ENCODE results near the gene TACC2.
A peak's percentile ranks its signal among the peaks of the same experiment; 100 is the strongest.

Gene TACC2

DNA sequence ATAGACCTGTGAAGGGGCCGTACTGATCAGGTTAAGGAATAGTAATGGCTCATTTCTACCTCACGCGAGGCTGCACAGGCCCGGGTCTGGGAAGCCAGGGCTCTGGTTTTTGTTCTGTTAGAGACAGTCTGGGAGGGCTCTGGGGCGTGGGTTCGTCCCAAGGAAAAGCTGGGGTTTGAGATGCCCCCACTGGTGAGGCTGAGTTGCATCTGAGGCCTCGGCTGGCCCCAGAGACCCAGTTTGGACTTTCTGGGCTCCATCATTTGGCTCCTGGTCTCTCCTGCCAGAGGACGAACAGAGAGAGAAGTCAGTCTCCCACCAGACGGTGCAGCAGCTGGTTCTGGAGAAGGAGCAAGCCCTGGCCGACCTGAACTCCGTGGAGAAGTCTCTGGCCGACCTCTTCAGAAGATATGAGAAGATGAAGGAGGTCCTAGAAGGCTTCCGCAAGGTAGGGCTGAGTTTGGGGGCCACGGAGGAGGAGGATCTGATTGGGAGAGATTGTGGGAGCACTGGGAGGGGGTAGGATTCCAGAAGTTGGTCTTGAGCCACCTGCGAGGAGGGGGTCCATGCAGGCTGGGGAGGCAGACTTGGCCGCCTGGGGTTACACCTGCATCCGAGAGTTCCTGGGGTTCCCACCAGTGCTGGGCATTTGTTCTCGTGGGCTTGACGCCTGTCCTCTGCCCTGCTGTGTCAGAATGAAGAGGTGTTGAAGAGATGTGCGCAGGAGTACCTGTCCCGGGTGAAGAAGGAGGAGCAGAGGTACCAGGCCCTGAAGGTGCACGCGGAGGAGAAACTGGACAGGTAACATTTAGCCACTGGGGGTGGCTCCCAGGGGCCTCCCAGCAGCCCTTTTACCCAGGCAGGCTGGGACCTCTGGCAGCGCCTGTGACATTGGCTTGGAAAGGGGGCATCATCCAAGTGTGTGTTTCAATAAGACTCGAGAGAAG is 259.7 kb downstream of the TACC2 start:
- DNase-seq (ENCODE audit: low read depth), result no peak

DNA sequence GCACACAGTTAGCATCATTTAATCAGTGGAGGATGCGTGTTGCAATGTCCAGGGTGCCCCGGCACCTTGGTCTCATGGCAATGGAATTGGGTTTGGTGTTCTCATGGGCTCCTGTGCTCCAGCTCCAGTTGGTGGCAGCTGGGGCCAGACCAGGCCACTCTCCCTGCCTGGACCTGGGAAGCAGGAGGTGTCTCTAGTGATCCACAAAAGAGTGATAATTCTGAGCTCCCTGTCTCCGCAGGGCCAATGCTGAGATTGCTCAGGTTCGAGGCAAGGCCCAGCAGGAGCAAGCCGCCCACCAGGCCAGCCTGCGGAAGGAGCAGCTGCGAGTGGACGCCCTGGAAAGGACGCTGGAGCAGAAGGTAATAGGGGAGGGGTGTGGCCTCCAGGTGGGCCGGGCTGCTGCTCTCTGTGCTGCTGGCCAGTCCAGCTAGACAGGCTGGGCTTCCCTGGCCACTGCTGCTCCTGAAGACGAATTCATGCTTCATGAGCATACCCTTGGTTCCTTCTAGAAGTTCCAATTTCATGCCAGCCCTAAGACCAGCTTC is 260.4 kb downstream of the TACC2 start:
- no peak for DNase-seq (ENCODE audit: low read depth)

DNA sequence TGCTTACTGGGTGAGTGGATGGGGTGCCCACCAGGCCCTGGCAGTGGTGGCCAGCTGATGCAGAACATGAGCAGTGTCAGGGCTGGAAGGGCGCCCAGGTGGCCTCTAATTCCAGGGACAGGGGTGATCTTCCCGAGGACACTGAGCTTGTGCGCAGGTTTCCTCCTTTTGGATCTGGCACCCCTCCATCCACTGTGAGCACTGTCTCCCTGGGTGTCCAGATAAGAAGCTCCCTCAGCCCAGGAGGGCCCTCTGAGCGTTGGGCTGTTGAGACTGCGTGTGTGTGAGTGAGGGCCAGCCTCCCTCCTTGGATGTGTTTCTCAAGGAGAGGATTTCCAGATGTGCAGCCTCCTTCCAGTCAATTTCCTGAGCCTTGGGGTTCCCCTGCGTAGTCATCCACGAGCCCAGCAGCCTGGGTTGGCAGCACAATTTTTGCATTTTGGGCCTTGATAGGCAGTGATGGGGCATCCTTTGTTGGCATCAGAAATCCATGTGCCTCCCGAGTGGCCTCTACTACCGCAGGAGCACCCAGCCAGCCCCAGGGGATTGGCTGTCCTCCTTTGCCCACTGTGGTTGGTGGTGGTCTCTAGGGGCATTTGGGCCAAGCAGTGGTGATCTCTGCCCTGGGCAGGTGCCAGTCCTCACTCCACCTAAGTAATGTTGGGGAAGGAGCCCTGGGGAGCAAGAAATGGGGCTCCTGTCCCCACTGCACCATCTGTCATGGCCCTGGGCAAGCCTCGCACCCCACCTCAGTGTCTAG is 261.2 kb downstream of the TACC2 start:
- DNase-seq (ENCODE audit: low read depth), result no peak

DNA sequence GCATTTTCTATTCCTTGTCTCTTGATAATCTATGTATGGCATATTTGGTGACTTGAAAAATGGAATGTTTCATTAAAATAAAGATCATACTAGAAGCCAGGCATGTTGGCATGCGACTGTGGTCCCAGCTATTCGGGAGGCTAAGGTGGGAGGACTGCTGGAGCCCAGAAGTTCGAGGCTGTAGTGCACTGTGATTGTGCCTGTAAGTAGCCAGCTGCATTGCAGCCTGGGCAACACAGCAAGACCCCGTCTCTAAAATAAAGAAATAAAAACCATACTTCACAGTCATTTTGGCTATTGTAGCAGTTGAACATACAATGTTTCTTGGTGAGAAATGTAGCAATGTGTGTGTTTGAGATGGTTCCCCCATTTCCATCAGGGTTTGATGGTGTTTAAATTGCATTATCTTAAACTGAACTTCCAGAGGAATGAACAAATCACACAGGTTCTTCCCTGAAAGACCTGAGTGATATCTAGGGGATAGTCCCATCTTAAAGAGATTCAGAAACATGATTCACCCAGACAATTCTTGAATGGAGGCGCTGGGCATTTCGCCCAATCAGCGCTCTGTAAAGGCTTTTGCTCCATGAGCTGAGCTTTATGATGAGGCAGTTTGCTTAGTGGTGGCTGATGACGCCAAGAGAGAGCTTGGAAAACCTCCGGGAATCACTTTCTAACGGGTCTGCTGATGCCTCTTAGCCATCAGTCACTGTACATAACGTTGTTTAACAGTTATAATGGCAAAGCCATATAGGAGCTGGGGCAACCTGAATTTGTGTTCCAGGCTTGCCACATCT is 262.7 kb downstream of the TACC2 start:
- DNase-seq (ENCODE audit: low read depth), result no peak

DNA sequence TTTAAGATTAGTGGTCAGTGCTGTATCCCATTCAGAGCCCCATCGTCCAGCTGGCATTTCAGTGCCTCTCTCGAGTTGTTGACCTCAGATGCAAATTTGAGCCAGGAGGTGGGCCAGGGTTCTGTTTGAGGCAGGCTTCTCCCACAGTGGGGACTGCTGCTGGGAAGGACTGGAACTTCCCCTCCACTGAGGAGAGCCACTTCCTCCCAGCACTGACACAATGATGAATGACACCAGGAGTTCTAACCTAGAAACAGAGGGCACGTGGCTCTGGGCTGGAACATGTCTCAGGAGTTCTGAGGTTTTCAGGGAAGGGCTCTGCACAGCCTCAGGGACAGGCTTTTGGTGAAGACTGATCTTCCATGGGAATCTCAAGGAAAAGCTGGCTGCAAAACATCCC is 263.8 kb downstream of the TACC2 start:
- no peak for DNase-seq (ENCODE audit: low read depth)

DNA sequence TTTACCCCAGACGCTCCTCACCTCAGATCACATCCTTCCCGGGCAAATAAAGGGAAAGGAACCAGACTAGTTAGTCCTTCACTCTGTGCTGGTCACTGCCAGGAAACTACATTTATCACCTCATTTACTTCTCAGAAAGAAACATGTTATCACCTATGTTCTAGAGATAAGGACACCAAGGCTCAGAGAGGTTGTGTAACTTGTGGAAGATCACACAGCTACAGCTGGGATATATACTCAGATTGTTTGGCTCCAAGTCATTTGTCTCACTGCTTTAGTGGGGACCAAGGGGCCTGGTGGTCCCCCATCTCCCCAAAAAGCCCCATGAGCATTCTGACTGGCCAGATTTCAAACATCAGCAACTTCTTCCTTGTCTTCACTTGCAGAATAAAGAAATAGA is 264.6 kb downstream of the TACC2 start:
- no peak for DNase-seq (ENCODE audit: low read depth)

DNA sequence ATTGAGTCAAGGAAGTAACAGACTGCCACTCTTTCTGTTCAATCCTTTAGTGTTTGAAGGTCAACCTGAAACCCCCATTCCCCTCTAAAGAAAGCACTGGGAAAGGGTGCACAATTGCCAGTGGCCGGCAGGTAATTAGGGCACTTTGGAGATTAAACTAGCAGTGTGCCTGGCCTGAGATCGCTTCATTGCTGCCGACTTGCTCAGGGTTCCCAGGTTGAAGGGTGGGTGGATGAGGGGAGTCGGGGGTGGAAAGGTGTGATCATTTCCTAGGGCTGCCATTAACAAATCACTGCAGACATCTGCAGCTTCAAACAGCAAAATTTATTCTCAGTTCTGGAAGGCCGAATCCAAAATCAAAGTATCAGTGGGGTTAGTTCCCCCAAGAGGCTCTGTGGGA is 265.9 kb downstream of the TACC2 start:
- DNase-seq (ENCODE audit: low read depth), result no peak

DNA sequence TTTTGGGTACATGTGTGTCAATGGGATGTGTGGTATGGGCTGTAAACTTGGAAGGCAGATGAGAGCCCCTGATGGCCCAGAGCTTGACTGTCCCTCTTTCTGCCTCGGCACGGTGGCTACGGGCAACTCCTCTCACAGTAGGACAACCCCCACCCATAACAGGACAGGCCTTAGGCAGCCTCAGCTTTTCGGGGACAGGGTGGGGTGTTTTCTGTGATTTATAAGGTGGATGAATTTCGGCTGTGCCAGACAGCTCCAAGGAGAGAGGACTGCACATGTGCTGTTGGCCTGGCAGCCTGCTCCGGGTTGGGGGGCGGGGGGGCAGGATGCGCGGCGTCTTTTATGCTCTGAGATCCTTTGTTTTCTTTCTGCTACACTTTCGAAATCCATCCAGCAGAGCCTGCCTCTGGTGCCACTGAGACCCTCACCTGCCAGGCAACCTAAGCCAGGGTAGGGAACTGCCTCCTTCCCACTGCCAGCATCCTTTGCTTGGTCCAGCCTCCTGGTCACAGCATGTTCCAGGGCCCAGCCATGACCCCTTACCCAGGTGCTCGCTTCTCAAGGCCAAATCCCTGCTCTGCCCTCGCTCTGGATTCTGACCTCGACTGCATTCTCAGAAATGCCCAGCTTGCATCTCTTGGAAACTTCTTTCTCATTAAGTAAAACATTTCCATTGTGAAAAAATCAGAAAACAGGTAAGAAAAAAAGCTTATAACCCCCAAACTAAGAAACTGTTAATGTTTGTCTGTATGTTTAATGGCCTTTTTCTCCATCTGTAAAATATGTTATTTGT is 266.7 kb downstream of the TACC2 start:
- no peak for DNase-seq (ENCODE audit: low read depth)

DNA sequence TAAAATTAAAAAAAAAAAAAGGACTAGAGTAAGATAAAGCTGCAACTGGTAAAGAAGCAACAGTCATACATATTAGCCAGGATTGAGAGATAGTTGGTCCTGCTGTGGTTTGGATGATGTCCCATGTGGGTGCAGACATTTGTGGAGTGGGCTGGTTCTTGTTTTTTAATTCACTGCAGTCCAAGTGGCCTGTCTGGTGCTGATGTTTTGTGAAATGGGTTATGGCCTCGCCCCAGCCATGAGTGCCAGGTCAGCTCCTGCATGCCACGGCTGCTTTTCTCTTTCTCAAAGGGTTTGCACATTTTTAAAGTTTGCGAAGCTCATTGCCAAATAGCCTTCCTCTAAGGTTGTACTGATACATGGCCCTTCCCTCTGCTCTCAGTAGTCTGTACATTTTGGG is 268.1 kb downstream of the TACC2 start:
- peak; percentile 58 for DNase-seq (ENCODE audit: low read depth)

DNA sequence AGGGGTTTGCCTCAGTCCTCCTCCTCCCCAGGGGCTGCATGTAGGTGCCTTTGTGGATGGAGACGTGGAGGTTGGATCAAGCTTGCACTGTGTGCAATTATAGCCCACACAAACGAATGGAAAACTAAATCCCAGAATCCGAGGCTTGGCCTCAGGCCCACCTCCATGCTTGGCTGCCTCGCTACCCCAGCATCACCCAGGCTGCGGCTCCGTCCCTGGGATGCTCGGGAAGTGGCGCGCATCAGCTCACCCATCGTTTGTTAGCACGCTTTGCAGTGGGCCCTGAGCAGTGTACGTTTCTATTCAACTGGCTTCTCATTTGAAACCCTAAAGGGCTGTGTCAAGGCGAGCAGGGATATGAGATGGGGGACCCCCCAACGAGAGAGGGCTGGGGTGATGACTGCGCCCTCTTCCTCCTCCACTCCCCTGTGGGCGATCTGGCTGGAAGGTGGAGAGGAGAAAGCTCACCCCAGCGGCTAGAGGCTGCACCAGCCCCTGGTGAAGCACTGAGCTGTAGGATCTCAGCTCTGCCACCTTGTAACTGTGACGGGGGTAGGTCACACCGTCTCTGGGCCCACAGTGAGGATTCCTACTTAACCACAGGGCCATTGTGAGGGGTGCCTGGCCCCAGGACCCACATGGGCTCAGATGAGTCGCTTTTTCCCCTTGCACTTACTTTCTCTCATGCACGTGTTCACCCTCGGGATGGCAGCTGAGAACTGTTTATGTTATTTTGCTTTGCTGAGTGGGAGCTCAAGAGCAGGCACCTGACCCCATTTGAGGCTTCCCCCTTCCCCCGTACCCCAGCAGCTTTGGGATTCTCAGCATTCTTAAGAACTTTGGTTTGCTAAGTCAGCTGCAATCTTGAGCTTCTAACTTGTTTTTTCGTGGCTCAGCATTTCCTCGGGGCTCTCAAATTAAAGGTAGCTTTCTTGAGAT is 269.4 kb downstream of the TACC2 start:
- peak; percentile 43 for DNase-seq (ENCODE audit: low read depth)

DNA sequence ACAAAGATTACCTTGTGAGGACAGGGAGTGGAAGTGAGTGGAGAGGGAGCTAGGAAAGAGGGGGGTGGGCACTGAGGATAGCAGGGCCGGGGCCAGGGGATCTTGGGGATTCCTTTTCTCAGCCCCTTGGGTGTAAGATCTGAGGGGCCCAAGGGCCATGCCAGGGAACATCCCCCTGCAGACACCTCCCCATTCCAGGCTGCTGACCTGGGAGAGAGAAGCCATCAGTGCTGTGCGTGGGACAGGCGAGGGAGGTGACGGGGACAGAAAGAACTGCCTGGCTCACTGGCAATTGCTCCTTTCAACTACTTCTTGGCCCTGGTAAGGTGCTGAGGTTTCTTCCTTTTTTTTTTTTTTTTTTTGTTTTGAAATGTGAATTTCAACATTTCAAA is 270.1 kb downstream of the TACC2 start:
- no peak for DNase-seq (ENCODE audit: low read depth)

DNA sequence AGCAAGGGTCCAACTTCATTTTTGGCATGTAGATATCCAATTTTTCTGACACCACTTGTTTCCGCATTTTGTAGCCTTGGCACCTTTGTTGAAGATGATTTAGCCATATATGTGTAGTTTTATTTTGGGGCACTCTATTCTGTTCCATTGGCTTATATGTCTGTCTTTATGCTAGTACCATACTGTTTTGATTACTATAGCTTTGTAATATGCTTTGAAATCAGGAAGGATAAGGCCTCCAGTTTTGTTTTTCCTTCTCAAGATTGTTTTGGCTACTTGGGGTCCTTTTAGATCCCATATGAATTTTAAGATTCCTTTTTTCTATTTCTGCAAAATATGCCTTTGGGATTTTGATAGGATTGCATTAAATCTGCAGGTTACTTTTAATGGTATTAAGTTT is 272.6 kb downstream of the TACC2 start:
- DNase-seq (ENCODE audit: low read depth), result no peak

DNA sequence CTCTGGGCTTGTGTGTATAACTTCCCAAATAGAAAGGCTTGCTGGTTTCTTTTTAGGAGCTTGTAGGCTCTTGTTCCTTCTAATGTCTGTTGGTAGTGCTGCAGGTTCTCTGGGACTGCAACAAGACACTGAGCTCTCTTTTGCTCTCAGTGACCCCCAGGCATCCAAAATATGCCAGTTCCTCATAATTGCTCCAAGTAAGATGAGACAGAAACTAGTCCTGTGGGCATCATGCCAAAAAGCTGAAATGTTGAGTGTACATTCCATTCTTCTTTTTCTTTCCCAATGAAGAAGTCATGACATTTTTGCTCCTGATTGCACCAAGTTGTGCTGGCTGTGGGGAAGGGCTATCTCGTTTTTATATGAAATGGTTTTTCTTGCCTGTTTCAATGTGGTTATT is 275.0 kb downstream of the TACC2 start:
- peak; percentile 93 for DNase-seq (ENCODE audit: low read depth)

DNA sequence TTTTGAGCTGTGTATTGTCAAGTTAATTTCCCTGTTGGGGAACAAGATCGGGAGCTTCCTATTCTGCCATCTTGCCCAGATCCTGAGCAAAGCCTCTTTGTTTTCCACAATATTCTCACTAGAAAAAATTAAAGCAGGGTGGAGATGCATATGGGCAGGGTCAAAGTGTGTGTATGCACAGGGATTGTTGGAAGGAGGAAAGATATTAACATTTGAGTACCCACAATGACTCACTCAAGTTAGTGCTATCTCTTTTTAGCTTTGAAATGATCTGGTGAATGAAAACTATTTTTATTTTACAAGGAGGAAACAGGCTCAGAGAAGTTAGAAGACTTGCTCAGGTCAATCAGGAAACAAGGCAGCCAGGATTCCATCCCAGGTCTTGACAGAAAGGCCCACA is 275.5 kb downstream of the TACC2 start:
- no peak for DNase-seq (ENCODE audit: low read depth)

DNA sequence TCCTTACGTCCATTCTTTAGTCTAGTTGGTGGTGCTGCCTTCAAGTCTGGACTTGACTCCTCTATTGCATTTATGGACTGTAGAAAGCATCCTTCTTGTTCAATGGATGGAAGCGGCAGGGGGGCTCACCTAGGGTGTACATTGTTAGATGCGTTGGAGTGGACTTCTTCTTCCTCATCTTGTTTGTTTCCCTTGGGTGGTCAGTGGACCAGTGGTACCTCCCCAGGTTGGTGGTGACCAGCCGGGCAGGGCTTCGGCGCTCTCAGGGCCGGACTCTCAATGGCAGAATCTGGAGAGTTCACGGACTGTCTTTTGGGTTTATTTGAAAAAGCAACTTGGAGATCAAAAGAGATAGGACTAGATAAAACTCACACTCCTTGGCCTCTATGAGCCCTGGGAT is 276.0 kb downstream of the TACC2 start:
- DNase-seq (ENCODE audit: low read depth), result no peak

DNA sequence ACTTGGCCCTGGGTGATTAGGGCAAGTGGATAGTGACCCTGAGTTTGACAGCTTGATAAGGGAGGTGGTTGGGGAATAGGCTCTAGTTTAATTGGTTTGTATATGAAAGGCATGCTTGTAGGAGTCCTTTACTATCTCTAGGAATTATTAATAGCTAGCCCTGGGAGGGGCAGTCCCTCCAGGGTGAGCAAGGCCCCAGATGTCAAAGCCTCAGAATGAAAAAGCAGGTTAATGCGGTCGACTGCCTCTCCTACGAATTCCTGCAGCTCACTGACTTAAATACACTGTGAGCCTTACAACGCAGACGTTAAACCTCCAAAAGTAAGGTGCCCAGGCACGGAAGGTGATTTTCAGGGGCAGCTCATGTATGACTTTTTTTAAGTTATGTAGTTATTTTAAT is 276.9 kb downstream of the TACC2 start:
- DNase-seq (ENCODE audit: low read depth), result no peak

DNA sequence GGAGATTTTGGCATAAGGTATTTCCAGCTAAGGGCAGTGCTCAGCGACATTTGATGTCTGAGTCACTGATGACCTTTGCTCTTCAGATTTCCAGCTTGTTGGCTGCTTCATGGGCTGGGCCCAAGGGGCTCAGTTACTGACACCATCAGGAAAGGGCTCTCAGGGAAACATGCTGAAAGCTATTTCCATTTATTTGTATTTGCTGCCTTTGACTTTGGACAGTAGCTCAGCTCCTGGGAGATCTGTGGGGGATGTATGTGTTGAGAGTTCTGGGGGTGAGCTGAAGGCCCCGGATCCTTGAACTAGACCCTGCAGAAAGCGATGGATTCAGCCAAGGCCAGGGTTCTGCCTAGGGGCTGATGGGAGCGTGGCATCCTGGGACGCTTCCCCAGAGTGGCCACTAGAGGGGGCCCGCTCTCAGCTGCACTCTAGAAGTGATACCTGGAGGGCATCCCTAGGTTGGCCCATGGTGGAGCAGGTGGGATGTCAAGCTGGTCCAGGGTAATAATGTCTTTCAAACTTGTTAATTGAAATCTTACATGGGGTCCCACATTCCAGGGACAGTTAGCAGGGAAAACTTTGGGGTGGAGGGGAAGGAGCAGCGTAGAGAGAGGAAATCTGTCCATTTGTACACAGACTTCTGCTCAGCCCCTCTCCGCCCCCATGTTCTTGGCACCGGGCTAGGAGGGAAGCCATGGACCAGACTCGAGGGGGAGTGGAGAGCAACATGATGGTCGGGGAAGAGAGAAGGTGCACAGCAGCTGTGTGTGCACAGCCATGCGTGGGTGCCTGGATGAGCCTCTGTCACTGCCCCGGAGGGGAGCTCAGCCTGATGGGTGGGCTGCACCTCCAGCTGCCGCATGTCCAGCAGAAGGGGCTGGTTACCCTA is 279.1 kb downstream of the TACC2 start:
- no peak for DNase-seq (ENCODE audit: low read depth)

DNA sequence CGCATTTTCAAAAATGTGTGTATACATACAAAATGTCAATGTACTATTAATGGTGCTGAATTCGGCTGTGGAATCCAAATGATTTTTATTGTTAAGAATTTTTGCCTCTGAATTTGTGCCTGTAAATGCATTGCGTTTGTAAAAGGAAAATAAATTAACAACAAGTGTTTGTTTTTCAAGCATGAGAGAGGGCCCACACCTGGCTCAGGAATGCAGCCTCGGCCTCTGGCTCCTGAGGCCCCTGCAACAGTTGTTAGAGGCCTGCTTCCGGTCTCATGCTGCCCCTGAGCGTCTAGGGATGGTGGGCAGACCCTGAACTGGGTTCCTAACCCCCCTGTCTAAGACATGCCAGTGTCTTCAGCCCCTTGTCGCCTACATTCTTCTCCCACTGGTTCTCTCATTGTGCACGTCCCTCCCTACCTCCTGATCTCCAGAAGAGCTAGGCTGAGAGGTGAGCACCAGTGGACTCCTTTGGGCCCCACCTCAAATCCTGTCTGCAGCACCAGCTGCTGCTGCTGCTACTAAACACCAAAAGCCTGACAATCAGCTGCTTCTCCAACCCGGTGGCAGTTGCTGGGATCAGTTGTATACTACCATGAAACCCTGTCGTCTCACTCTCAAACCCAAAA is 280.2 kb downstream of the TACC2 start:
- no peak for DNase-seq (ENCODE audit: low read depth)

DNA sequence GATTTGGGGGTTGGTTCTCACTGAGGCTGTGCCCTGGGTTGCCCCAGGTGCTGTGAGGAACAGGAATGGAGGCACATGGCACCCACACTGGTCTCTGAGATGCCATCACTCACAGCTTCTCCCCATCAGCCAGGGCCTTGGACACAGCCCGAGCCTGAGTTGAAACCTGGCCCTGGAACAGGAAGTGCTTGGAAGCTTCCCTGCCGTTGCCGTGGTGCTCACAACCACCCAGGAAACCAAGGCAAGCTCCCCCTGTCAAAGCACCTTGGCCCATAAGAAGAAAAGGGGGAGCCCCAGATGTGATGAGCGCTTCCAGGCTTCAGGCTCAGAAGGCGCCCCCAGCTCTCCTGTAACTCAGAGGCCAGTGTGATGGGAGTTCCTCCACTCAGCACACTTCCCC is 282.1 kb downstream of the TACC2 start, which contains the start of gene BTBD16:
TSS of gene BTBD16 (plus strand) at position 221 of the 400 bp plus-strand sequence. CDS start 3,786 bp downstream, outside the sequence.
- no peak for DNase-seq (ENCODE audit: low read depth)
